ENCODE measurements around the gene C11orf52. TPM values are rescaled to one million over a fixed set of nuclear protein-coding genes. Genes with fewer than 3 reads are reported as not detected.

Gene C11orf52
- total RNA-seq, 1 donor from 2014 or later = not detected

DNA sequence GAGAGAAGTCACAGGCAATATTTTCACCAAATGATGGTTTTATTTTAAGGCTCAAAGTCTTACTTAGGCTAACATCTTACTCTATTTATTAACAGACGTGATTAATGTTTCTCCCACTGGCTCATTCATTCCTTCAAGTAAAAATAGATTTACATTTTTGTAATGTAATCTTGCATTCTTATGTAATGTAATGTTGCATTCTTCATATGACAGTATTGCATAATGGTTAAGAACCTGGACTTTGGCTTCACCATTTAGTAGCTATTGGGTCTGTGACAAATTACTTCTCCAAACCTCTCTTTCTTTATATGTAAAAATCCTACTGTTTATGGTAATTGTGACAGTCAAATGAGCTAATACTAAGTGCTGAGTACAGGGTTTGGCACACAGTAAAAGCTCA is 15.2 kb downstream of the C11orf52 start:
- Mint-ChIP-seq H3K4me3 (ENCODE audit: unreplicated experiment) (no peak overlapping the region), H3K4me1 (ENCODE audit: low read depth, unreplicated experiment) (peaks cover 28% of the 10 kb centered on the region), H3K9me3 (ENCODE audit: unreplicated experiment) (peaks cover 5% of the 10 kb centered on the region), H3K27me3 (ENCODE audit: unreplicated experiment) (peaks cover 4% of the 10 kb centered on the region), H3K27ac (ENCODE audit: unreplicated experiment) (no peak overlapping the region), H3K36me3 (ENCODE audit: unreplicated experiment) (no peaks in the 10 kb centered on the region)
- TF ChIP-seq, protein P1, sequence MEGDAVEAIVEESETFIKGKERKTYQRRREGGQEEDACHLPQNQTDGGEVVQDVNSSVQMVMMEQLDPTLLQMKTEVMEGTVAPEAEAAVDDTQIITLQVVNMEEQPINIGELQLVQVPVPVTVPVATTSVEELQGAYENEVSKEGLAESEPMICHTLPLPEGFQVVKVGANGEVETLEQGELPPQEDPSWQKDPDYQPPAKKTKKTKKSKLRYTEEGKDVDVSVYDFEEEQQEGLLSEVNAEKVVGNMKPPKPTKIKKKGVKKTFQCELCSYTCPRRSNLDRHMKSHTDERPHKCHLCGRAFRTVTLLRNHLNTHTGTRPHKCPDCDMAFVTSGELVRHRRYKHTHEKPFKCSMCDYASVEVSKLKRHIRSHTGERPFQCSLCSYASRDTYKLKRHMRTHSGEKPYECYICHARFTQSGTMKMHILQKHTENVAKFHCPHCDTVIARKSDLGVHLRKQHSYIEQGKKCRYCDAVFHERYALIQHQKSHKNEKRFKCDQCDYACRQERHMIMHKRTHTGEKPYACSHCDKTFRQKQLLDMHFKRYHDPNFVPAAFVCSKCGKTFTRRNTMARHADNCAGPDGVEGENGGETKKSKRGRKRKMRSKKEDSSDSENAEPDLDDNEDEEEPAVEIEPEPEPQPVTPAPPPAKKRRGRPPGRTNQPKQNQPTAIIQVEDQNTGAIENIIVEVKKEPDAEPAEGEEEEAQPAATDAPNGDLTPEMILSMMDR (IDR thresholded peaks at IDR 0.05; ENCODE audit: partially characterized antibody, unreplicated experiment) = no peak
- no peak for DNase-seq

- Mint-ChIP-seq H3K36me3 (ENCODE audit: unreplicated experiment) (no peaks in the 10 kb centered on the region), H3K27me3 (ENCODE audit: unreplicated experiment) (peaks cover 4% of the 10 kb centered on the region), H3K4me1 (ENCODE audit: low read depth, unreplicated experiment) (peaks cover 29% of the 10 kb centered on the region), H3K27ac (ENCODE audit: unreplicated experiment) (no peak overlapping the region), H3K4me3 (ENCODE audit: unreplicated experiment) (no peak overlapping the region), H3K9me3 (ENCODE audit: unreplicated experiment) (peaks cover 5% of the 10 kb centered on the region)
- TF ChIP-seq, protein P1 (IDR thresholded peaks at IDR 0.05; ENCODE audit: partially characterized antibody, unreplicated experiment) = no peak
- DNase-seq = no peak
Measured at GRCh38 chr11:111934306-111934705, 15.6 kb downstream of the C11orf52 start.

DNA sequence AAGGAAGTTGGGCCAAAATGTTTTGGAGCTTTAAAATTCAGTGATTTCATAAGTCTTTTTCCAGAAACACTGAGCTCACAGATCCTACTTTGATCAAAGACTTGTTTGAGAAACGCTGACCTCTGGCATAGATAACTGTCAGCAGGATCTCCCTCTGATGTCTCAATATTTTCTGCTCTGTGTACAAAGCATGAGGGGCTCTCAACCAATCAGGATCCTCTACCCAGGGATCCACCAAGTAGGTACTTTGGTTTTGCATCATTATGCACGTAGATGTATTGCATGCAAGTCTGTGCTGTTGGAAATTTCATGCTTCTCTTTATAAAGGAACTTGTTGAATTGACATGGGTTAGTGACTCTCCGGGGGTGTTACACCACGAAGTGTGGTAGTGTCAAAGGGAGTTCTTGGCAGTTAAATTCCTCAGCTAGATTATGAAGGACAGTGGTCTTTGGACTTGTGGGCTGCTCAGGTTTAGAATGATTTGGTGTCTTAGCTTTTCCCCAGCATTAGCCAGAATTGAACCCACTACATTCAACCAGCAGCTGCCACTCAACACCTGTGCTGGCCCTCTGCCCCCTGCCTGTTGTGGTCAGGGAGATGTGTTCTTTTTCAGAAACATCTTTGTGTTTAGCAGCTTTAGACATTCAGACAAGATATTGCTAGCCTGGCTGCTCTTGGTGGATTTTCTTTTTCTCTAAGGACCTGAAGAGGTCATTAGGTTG is 16.8 kb downstream of the C11orf52 start:
- no peaks in the 10 kb centered on the region for H3K36me3 Mint-ChIP-seq (ENCODE audit: unreplicated experiment)
- no peak for DNase-seq
- TF ChIP-seq, protein P1 (IDR thresholded peaks at IDR 0.05; ENCODE audit: partially characterized antibody, unreplicated experiment) = no peak
- H3K27me3 Mint-ChIP-seq (ENCODE audit: unreplicated experiment) = peaks cover 6% of the 10 kb centered on the region
- no peak overlapping the region for H3K4me3 Mint-ChIP-seq (ENCODE audit: unreplicated experiment)
- peaks cover 31% of the 10 kb centered on the region for H3K4me1 Mint-ChIP-seq (ENCODE audit: low read depth, unreplicated experiment)
- H3K27ac Mint-ChIP-seq (ENCODE audit: unreplicated experiment) = peak overlapping the region; percentile 59
- H3K9me3 Mint-ChIP-seq (ENCODE audit: unreplicated experiment) = peaks cover 6% of the 10 kb centered on the region

DNA sequence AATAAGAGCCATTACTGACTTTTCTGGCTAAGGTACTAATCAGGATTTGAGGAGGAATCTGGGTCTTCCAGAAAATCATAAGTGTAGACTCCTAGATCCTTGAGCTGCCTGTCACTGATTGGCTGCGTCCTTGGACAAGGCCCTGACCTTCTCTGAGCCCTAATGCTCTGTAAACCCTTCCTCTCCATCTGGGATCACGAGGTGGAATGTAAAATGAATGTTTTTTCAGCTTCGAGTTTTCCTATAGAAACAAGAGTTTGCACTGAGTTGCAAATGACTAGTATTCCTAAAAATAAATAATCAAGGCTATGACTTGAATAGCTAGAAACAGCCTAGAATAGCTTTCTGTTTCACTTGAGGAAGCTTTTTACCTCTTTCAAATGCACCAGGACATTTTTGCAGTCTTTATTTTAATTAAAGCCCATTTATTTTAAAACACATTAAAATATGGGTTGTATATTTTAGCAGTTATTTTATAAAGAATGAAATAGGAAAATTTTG is 17.4 kb downstream of the C11orf52 start:
- peaks cover 31% of the 10 kb centered on the region for H3K4me1 Mint-ChIP-seq (ENCODE audit: low read depth, unreplicated experiment)
- DNase-seq = no peak
- TF ChIP-seq, protein P1 (IDR thresholded peaks at IDR 0.05; ENCODE audit: partially characterized antibody, unreplicated experiment) = no peak
- H3K27me3 Mint-ChIP-seq (ENCODE audit: unreplicated experiment) = peaks cover 6% of the 10 kb centered on the region
- H3K27ac Mint-ChIP-seq (ENCODE audit: unreplicated experiment) = no peak overlapping the region
- peak overlapping the region; percentile 93 for H3K4me3 Mint-ChIP-seq (ENCODE audit: unreplicated experiment)
- peaks cover 6% of the 10 kb centered on the region for H3K9me3 Mint-ChIP-seq (ENCODE audit: unreplicated experiment)
- no peaks in the 10 kb centered on the region for H3K36me3 Mint-ChIP-seq (ENCODE audit: unreplicated experiment)

DNA sequence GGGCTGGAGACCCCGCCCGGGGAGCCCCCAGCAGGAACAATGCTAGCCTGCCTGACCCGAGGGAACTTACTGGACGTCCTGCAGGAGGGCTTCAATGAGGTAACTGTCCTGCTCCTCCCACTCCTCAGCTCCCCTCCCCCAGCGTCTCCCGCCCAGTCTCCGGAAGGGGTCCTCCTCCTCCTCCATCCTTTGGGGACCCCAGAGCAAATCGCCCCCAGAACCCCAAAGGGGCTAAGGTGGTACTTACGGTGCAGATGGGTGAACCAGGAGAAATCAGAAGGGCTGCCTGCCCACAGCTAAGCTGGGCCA is 18.7 kb downstream of the C11orf52 start:
- TF ChIP-seq, protein P1 (IDR thresholded peaks at IDR 0.05; ENCODE audit: partially characterized antibody, unreplicated experiment) = no peak
- peaks cover 31% of the 10 kb centered on the region for H3K4me1 Mint-ChIP-seq (ENCODE audit: low read depth, unreplicated experiment)
- peak overlapping the region; percentile 81 for H3K4me3 Mint-ChIP-seq (ENCODE audit: unreplicated experiment)
- H3K36me3 Mint-ChIP-seq (ENCODE audit: unreplicated experiment) = no peaks in the 10 kb centered on the region
- H3K27me3 Mint-ChIP-seq (ENCODE audit: unreplicated experiment) = peaks cover 6% of the 10 kb centered on the region
- peaks cover 6% of the 10 kb centered on the region for H3K9me3 Mint-ChIP-seq (ENCODE audit: unreplicated experiment)
- no peak for DNase-seq
- H3K27ac Mint-ChIP-seq (ENCODE audit: unreplicated experiment) = peak overlapping the region; percentile 82
